Measurements from ENCODE around the gene ABCG8. TPM values are rescaled to one million over a fixed set of nuclear protein-coding genes. Genes with fewer than 3 reads are reported as not detected.

The ABCG8 gene
- total RNA-seq, 2 donors from 2014 or later, result not detected

DNA sequence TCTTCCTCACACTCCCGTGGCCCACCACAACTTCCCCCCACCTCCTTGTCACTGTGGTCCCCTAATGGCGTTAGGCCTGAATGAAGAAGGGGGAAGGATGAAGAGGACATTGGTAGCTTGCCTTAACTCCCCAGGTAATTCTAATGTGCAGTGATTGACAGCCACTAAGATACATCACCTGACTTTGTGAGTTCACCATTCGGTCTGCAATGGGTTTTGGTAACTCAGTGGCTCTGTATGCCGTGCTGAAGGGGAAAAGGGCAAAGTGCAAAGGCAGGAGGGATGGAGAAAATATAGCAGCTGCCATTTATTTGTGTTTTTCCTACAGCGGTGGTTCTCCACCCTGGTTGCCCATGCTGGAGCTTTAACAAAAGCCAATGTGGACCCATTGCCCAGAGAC, 42.2 kb downstream of the ABCG8 start:
- H3K9ac ChIP-seq (ENCODE audit: extremely low read depth, low read length, poor library complexity, severe bottlenecking), result no peak overlapping the region
- H3K36me3 ChIP-seq (ENCODE audit: control insufficient read depth, insufficient read depth, low read length), result peaks cover 18% of the 10 kb centered on the region
- no peak for DNase-seq
- H3K27ac ChIP-seq (ENCODE audit: low read depth, low read length), result no peak overlapping the region
- H3K27ac Mint-ChIP-seq, result no peak overlapping the region
- H3K9me3 ChIP-seq (ENCODE audit: control insufficient read depth, low read length), result no peaks in the 10 kb centered on the region
- H3K36me3 Mint-ChIP-seq (ENCODE audit: low read depth), result peaks cover 14% of the 10 kb centered on the region
- H3K4me1 Mint-ChIP-seq, result peaks cover 21% of the 10 kb centered on the region
- TF ChIP-seq, protein P1, sequence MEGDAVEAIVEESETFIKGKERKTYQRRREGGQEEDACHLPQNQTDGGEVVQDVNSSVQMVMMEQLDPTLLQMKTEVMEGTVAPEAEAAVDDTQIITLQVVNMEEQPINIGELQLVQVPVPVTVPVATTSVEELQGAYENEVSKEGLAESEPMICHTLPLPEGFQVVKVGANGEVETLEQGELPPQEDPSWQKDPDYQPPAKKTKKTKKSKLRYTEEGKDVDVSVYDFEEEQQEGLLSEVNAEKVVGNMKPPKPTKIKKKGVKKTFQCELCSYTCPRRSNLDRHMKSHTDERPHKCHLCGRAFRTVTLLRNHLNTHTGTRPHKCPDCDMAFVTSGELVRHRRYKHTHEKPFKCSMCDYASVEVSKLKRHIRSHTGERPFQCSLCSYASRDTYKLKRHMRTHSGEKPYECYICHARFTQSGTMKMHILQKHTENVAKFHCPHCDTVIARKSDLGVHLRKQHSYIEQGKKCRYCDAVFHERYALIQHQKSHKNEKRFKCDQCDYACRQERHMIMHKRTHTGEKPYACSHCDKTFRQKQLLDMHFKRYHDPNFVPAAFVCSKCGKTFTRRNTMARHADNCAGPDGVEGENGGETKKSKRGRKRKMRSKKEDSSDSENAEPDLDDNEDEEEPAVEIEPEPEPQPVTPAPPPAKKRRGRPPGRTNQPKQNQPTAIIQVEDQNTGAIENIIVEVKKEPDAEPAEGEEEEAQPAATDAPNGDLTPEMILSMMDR (conservative IDR thresholded peaks at IDR 0.05), result no peak
- no peaks in the 10 kb centered on the region for H3K9me3 Mint-ChIP-seq
- WGBS, 2 experiments (ENCODE audit: insufficient coverage in 1 of 2, insufficient read length in 1 of 2), result 74 to 87% methylated on average over 4 to 5 of the region's 5 CpGs
- no peak overlapping the region for H3K4me3 ChIP-seq (ENCODE audit: low read length)
- no peaks in the 10 kb centered on the region for H3K27me3 ChIP-seq (ENCODE audit: control insufficient read depth, insufficient read depth, low read length, poor library complexity, severe bottlenecking)
- no peak overlapping the region for H3K4me3 Mint-ChIP-seq
- H3K27me3 Mint-ChIP-seq (ENCODE audit: insufficient read depth), result peaks cover 2% of the 10 kb centered on the region
- no peaks in the 10 kb centered on the region for H3K4me1 ChIP-seq (ENCODE audit: control insufficient read depth, insufficient read depth, low read length)

DNA sequence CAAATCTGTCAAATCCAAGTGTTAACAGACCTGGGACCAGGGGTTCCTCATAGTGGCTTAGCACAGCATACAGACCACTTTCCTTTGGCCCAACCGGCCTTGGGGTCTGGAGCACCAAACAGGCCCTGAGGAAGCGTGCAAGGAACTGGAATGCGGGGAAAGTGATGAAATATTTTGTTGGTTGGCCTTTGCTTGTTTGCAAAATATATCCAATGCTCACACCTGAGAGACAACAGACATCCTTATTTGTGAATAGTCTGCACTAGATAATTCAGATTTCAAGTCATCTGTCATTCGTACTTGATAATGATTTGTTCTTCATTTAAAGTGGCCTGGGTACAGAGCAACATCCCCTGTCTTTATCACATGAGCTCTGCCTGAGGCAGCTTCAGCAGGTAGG, 43.5 kb downstream of the ABCG8 start:
- Histone ChIP-seq H3K27ac (ENCODE audit: low read depth, low read length) (no peak overlapping the region), H3K27me3 (ENCODE audit: control insufficient read depth, insufficient read depth, low read length, poor library complexity, severe bottlenecking) (no peaks in the 10 kb centered on the region), H3K4me1 (ENCODE audit: control insufficient read depth, insufficient read depth, low read length) (no peaks in the 10 kb centered on the region), H3K4me3 (ENCODE audit: low read length) (no peak overlapping the region), H3K9me3 (ENCODE audit: control insufficient read depth, low read length) (no peaks in the 10 kb centered on the region), H3K36me3 (ENCODE audit: control insufficient read depth, insufficient read depth, low read length) (peaks cover 31% of the 10 kb centered on the region), H3K9ac (ENCODE audit: extremely low read depth, low read length, poor library complexity, severe bottlenecking) (no peak overlapping the region)
- TF ChIP-seq, protein P1 (conservative IDR thresholded peaks at IDR 0.05), result no peak
- DNase-seq, result no peak
- Mint-ChIP-seq H3K9me3 (no peaks in the 10 kb centered on the region), H3K36me3 (ENCODE audit: low read depth) (peaks cover 20% of the 10 kb centered on the region), H3K27me3 (ENCODE audit: insufficient read depth) (peaks cover 2% of the 10 kb centered on the region), H3K4me3 (no peak overlapping the region), H3K4me1 (peaks cover 21% of the 10 kb centered on the region), H3K27ac (no peak overlapping the region)
- 95% methylated on average over 4 of the region's 4 CpGs; no CpG with 5 or more reads in 1 of the 2 experiments for WGBS, 2 experiments (ENCODE audit: insufficient coverage in 1 of 2, insufficient read length in 1 of 2)

DNA sequence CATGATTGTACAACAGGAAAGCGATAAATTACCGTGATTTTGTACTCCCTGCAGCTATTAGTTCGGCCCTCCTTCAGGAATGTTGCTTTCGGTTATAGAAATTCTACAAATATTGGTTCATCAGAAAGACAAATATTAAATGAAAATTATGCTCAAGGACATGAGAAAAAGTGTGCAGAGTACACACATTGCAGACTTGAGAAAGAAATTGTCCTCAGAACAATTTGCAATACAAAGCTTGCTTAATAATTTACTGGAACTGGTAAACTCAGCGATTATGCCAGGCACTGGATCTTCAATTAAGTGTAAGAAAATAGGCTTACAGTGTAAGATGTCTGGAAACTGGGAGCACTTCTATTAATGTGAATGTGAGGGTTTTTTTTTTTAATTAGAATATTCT, 45.9 kb downstream of the ABCG8 start:
- no peak for DNase-seq
- no peak overlapping the region for H3K4me3 ChIP-seq (ENCODE audit: low read length)
- no peaks in the 10 kb centered on the region for H3K4me1 ChIP-seq (ENCODE audit: control insufficient read depth, insufficient read depth, low read length)
- TF ChIP-seq, protein P1 (conservative IDR thresholded peaks at IDR 0.05), result no peak
- H3K27me3 ChIP-seq (ENCODE audit: control insufficient read depth, insufficient read depth, low read length, poor library complexity, severe bottlenecking), result no peaks in the 10 kb centered on the region
- no peak overlapping the region for H3K27ac ChIP-seq (ENCODE audit: low read depth, low read length)
- peaks cover 42% of the 10 kb centered on the region for H3K36me3 Mint-ChIP-seq (ENCODE audit: low read depth)
- H3K4me3 Mint-ChIP-seq, result no peak overlapping the region
- H3K9ac ChIP-seq (ENCODE audit: extremely low read depth, low read length, poor library complexity, severe bottlenecking), result no peak overlapping the region
- H3K9me3 ChIP-seq (ENCODE audit: control insufficient read depth, low read length), result no peaks in the 10 kb centered on the region
- H3K4me1 Mint-ChIP-seq, result peaks cover 5% of the 10 kb centered on the region
- H3K27me3 Mint-ChIP-seq (ENCODE audit: insufficient read depth), result no peaks in the 10 kb centered on the region
- no peaks in the 10 kb centered on the region for H3K9me3 Mint-ChIP-seq
- peaks cover 54% of the 10 kb centered on the region for H3K36me3 ChIP-seq (ENCODE audit: control insufficient read depth, insufficient read depth, low read length)
- 97 to 100% methylated on average over 3 to 5 of the region's 5 CpGs for WGBS, 2 experiments (ENCODE audit: insufficient coverage in 1 of 2, insufficient read length in 1 of 2)
- no peak overlapping the region for H3K27ac Mint-ChIP-seq

All from endodermal cell (in vitro differentiated cells).